ENCODE measurements around the gene TAF1C.

DNA sequence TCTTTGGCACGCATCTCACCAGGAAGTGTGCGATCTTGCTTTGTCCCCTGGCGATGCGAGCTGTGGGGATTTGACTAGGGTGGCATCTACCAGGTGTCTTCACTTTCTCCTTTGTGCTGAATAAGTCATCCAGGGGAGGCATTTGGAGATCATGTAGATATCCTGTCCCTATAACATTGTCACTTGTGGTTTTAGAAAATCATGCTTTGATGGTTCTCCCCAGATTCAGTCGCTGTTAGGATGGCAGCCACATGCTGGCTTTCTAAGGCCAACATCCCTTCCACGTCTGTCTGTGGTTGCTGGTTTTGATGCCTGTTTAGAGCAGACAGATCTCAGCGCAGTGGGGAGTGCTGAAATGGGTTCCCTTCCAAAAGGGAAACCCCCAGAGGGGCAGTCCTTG lies 6.6 kb upstream of the TAF1C start:
- TF ChIP-seq, protein P1, sequence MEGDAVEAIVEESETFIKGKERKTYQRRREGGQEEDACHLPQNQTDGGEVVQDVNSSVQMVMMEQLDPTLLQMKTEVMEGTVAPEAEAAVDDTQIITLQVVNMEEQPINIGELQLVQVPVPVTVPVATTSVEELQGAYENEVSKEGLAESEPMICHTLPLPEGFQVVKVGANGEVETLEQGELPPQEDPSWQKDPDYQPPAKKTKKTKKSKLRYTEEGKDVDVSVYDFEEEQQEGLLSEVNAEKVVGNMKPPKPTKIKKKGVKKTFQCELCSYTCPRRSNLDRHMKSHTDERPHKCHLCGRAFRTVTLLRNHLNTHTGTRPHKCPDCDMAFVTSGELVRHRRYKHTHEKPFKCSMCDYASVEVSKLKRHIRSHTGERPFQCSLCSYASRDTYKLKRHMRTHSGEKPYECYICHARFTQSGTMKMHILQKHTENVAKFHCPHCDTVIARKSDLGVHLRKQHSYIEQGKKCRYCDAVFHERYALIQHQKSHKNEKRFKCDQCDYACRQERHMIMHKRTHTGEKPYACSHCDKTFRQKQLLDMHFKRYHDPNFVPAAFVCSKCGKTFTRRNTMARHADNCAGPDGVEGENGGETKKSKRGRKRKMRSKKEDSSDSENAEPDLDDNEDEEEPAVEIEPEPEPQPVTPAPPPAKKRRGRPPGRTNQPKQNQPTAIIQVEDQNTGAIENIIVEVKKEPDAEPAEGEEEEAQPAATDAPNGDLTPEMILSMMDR (IDR thresholded peaks at IDR 0.05 in 8 of 11, conservative IDR thresholded peaks at IDR 0.05 in 3 of 11): no peak
- TF ChIP-seq POLR2A (IDR thresholded peaks at IDR 0.05): no peak
